ENCODE data around the gene STARD5.
"Not testable (repeated sequence)": the region's sequence is repeated elsewhere in the genome, so short reads cannot be mapped to it uniquely, and the experiment has no call there.

The STARD5 gene

GRCh38 chr15:81337241-81337640 lies 13.3 kb upstream of the STARD5 start:
- DNase-seq (ENCODE audit: low read depth in 2 of 2) = no peak

- DNase-seq (ENCODE audit: low read depth in 2 of 2) = no peak
These were observed 12.6 kb upstream of the STARD5 start for GRCh38 chr15:81336568-81336967.

- no peak for DNase-seq (ENCODE audit: low read depth in 2 of 2)
These were observed 11.7 kb upstream of the STARD5 start for GRCh38 chr15:81335631-81336030.

- no peak for DNase-seq (ENCODE audit: low read depth in 2 of 2)
These were observed 11.0 kb upstream of the STARD5 start for GRCh38 chr15:81334768-81335435.

- no peak for DNase-seq (ENCODE audit: low read depth in 2 of 2)
These were observed 9.4 kb upstream of the STARD5 start for GRCh38 chr15:81333363-81333762.

GRCh38 chr15:81332326-81332725 lies 8.4 kb upstream of the STARD5 start:
- no peak for DNase-seq (ENCODE audit: low read depth in 2 of 2)

- no peak for DNase-seq (ENCODE audit: low read depth in 2 of 2)
These were observed 7.7 kb upstream of the STARD5 start for GRCh38 chr15:81331600-81331999.

GRCh38 chr15:81331141-81331540 lies 7.2 kb upstream of the STARD5 start:
- DNase-seq (ENCODE audit: low read depth in 2 of 2) = not testable (repeated sequence)

GRCh38 chr15:81330366-81331090 lies 6.6 kb upstream of the STARD5 start:
- no peak for DNase-seq (ENCODE audit: low read depth in 2 of 2)

GRCh38 chr15:81329446-81329845 lies 5.5 kb upstream of the STARD5 start:
- DNase-seq (ENCODE audit: low read depth in 2 of 2) = no peak

- DNase-seq (ENCODE audit: low read depth in 2 of 2) = no peak
These were observed 3.6 kb upstream of the STARD5 start for GRCh38 chr15:81327516-81327915.

- no peak for DNase-seq (ENCODE audit: low read depth in 2 of 2)
These were observed 2.7 kb upstream of the STARD5 start for GRCh38 chr15:81326466-81327212.

- DNase-seq (ENCODE audit: low read depth in 2 of 2) = no peak
These were observed 390 bp downstream of the STARD5 start for GRCh38 chr15:81323559-81323943.

- no peak for DNase-seq (ENCODE audit: low read depth in 2 of 2)
These were observed 1.2 kb downstream of the STARD5 start for GRCh38 chr15:81322676-81323253.

GRCh38 chr15:81321667-81322066 lies 2.3 kb downstream of the STARD5 start:
- DNase-seq (ENCODE audit: low read depth in 2 of 2) = no peak

- DNase-seq (ENCODE audit: low read depth in 2 of 2) = no peak
These were observed 6.3 kb downstream of the STARD5 start for GRCh38 chr15:81317642-81318017.

- no peak for DNase-seq (ENCODE audit: low read depth in 2 of 2)
These were observed 7.7 kb downstream of the STARD5 start for GRCh38 chr15:81316267-81316666.

GRCh38 chr15:81315452-81316175 lies 8.3 kb downstream of the STARD5 start:
- DNase-seq (ENCODE audit: low read depth in 2 of 2) = no peak

- no peak for DNase-seq (ENCODE audit: low read depth in 2 of 2)
These were observed 9.6 kb downstream of the STARD5 start for GRCh38 chr15:81314378-81314777.

GRCh38 chr15:81313686-81314085 lies 10.3 kb downstream of the STARD5 start:
- no peak for DNase-seq (ENCODE audit: low read depth in 2 of 2)

GRCh38 chr15:81312790-81313543 lies 11.0 kb downstream of the STARD5 start:
- DNase-seq (ENCODE audit: low read depth in 2 of 2) = no peak

Measured in stimulated activated CD8-positive, alpha-beta memory T cell treated with anti-CD3 and anti-CD28 coated beads, Interleukin-2, amount 100 ng/mL, for 1 hour (primary cell).